ENCODE measurements around the gene DLL3.

The DLL3 gene

GRCh38 chr19:39465956-39466747 lies 32.6 kb upstream of the DLL3 start:
- Histone ChIP-seq H3K79me2 (ENCODE audit: low read length) (0 out of 2 replicates have a peak, but pooled peaks cover 9% of the 10 kb centered on the region), H3K4me2 (ENCODE audit: low read length) (no peak overlapping the region), H3K4me3 (ENCODE audit: low read length) (no peak overlapping the region), H3K27me3 (ENCODE audit: low read depth, low read length) (no peaks in the 10 kb centered on the region), H3K27ac (ENCODE audit: low read length) (no peak overlapping the region), H3K9me3 (ENCODE audit: insufficient read depth, low read length) (no peaks in the 10 kb centered on the region), H3K36me3 (replicated peaks; ENCODE audit: low read depth, low read length) (peaks cover 71% of the 10 kb centered on the region), H2AFZ (ENCODE audit: low read depth, low read length) (no peak overlapping the region), H3K4me1 (ENCODE audit: low read length) (no peaks in the 10 kb centered on the region), H4K20me1 (ENCODE audit: insufficient read depth, low read length) (0 out of 2 replicates have a peak, but pooled peaks cover 6% of the 10 kb centered on the region), H3K9ac (ENCODE audit: low read length) (no peak overlapping the region)
- TF ChIP-seq CTCF (IDR thresholded peaks at IDR 0.05; ENCODE audit: low read depth, low read length) = no peak
- TF ChIP-seq EZH2phosphoT487 (IDR thresholded peaks at IDR 0.05; ENCODE audit: low read depth) = no peak

GRCh38 chr19:39467941-39468340 lies 30.8 kb upstream of the DLL3 start:
- TF ChIP-seq EZH2phosphoT487 (IDR thresholded peaks at IDR 0.05; ENCODE audit: low read depth) = no peak
- no peak for TF ChIP-seq CTCF (IDR thresholded peaks at IDR 0.05; ENCODE audit: low read depth, low read length)
- H3K9ac ChIP-seq (ENCODE audit: low read length) = no peak overlapping the region
- H3K27ac ChIP-seq (ENCODE audit: low read length) = no peak overlapping the region
- H2AFZ ChIP-seq (ENCODE audit: low read depth, low read length) = no peak overlapping the region
- 0 out of 2 replicates have a peak, but pooled peaks cover 6% of the 10 kb centered on the region for H4K20me1 ChIP-seq (ENCODE audit: insufficient read depth, low read length)
- H3K27me3 ChIP-seq (ENCODE audit: low read depth, low read length) = no peaks in the 10 kb centered on the region
- no peaks in the 10 kb centered on the region for H3K9me3 ChIP-seq (ENCODE audit: insufficient read depth, low read length)
- 0 out of 2 replicates have a peak, but pooled peaks cover 9% of the 10 kb centered on the region for H3K79me2 ChIP-seq (ENCODE audit: low read length)
- H3K36me3 ChIP-seq (replicated peaks; ENCODE audit: low read depth, low read length) = peaks cover 76% of the 10 kb centered on the region
- H3K4me3 ChIP-seq (ENCODE audit: low read length) = no peak overlapping the region
- no peak overlapping the region for H3K4me2 ChIP-seq (ENCODE audit: low read length)
- H3K4me1 ChIP-seq (ENCODE audit: low read length) = no peaks in the 10 kb centered on the region

GRCh38 chr19:39469036-39469435 lies 29.7 kb upstream of the DLL3 start:
- Histone ChIP-seq H3K36me3 (replicated peaks; ENCODE audit: low read depth, low read length) (peaks cover 80% of the 10 kb centered on the region), H3K9me3 (ENCODE audit: insufficient read depth, low read length) (no peaks in the 10 kb centered on the region), H2AFZ (ENCODE audit: low read depth, low read length) (no peak overlapping the region), H3K27me3 (ENCODE audit: low read depth, low read length) (no peaks in the 10 kb centered on the region), H3K27ac (ENCODE audit: low read length) (no peak overlapping the region), H3K4me1 (ENCODE audit: low read length) (no peaks in the 10 kb centered on the region), H3K4me3 (ENCODE audit: low read length) (no peak overlapping the region), H3K9ac (ENCODE audit: low read length) (no peak overlapping the region), H3K4me2 (ENCODE audit: low read length) (no peak overlapping the region), H4K20me1 (ENCODE audit: insufficient read depth, low read length) (0 out of 2 replicates have a peak, but pooled peaks cover 6% of the 10 kb centered on the region), H3K79me2 (ENCODE audit: low read length) (0 out of 2 replicates have a peak, but pooled peaks cover 4% of the 10 kb centered on the region)
- TF ChIP-seq CTCF (IDR thresholded peaks at IDR 0.05; ENCODE audit: low read depth, low read length) (no peak), EZH2phosphoT487 (IDR thresholded peaks at IDR 0.05; ENCODE audit: low read depth) (no peak)

GRCh38 chr19:39469567-39469966 lies 29.2 kb upstream of the DLL3 start:
- H3K4me1 ChIP-seq (ENCODE audit: low read length) = no peaks in the 10 kb centered on the region

More at GRCh38 chr19:39469567-39469966, 29.2 kb upstream of the DLL3 start:
- no peaks in the 10 kb centered on the region for H3K9me3 ChIP-seq (ENCODE audit: insufficient read depth, low read length)
- 0 out of 2 replicates have a peak, but pooled peaks cover 5% of the 10 kb centered on the region for H4K20me1 ChIP-seq (ENCODE audit: insufficient read depth, low read length)
- no peak overlapping the region for H3K27ac ChIP-seq (ENCODE audit: low read length)
- 0 out of 2 replicates have a peak, but pooled peaks cover 6% of the 10 kb centered on the region for H3K79me2 ChIP-seq (ENCODE audit: low read length)
- H3K4me2 ChIP-seq (ENCODE audit: low read length) = no peak overlapping the region
- no peaks in the 10 kb centered on the region for H3K27me3 ChIP-seq (ENCODE audit: low read depth, low read length)
- TF ChIP-seq EZH2phosphoT487 (IDR thresholded peaks at IDR 0.05; ENCODE audit: low read depth) (no peak), CTCF (IDR thresholded peaks at IDR 0.05; ENCODE audit: low read depth, low read length) (no peak)
- no peak overlapping the region for H3K4me3 ChIP-seq (ENCODE audit: low read length)
- no peak overlapping the region for H2AFZ ChIP-seq (ENCODE audit: low read depth, low read length)
- peaks cover 84% of the 10 kb centered on the region for H3K36me3 ChIP-seq (replicated peaks; ENCODE audit: low read depth, low read length)
- H3K9ac ChIP-seq (ENCODE audit: low read length) = no peak overlapping the region

Data from OCI-LY3 (cell line).